Lower leg skin (tissue), 4 donors: ENCODE measurements around the gene SIRT4. TPM values are rescaled to one million over a fixed set of nuclear protein-coding genes. Genes with fewer than 3 reads are reported as not detected.

Experiments used
- DNase-seq, 2 donors: peaks; one replicate each; pipeline ENCODE4 v3.0.0-alpha.2; 2019; ENCODE audit warnings: low spot score in 2 of 2
- H3K4me3 ChIP-seq: fragments of 200-600 bp; sonication (generic); 2 replicates; pipeline ENCODE4 v1.5.1; 2017; ENCODE audit warnings: mild to moderate bottlenecking, low read depth; ENCODE audit not compliant: poor library complexity, severe bottlenecking
- CTCF ChIP-seq, 3 donors: fragments of 450-650 bp; IDR thresholded peaks; one replicate each; pipeline ENCODE4 v1.5.1; 2016; ENCODE audit warnings: antibody characterized with exemption in 3 of 3, mild to moderate bottlenecking in 3 of 3, moderate library complexity in 2 of 3
- POLR2A ChIP-seq, 2 donors: fragments of 450-650 bp; IDR thresholded peaks; one replicate each; pipeline ENCODE4 v1.6.1; 2016 to 2017; ENCODE audit warnings: antibody characterized with exemption in 2 of 2, mild to moderate bottlenecking in 1 of 2, moderate library complexity in 1 of 2
- WGBS, 2 donors: methylation state at CpG; one replicate each; pipeline ENCODE4 v1.1.5; 2018; 5-methylcytosine and 5-hydroxymethylcytosine counted together
- intact Hi-C: fragments of 100-400 bp; cut with DNase I; formaldehyde crosslinking; loops from one replicate; pipeline ENCODE4 v1.15.0; 2023; ENCODE audit warnings: low total_unique reads
- total RNA-seq, 4 donors: library from RNA; depleted of rRNA; stranded (reverse); fragments of >200 nt; gene quantifications; one replicate each; pipeline ENCODE4 v1.1.0, GENCODE V29; 2016

SIRT4 gene
- total RNA-seq, 4 donors from 2014 or later, result 0.49 to 4.1 (median 2.8) TPM

DNA sequence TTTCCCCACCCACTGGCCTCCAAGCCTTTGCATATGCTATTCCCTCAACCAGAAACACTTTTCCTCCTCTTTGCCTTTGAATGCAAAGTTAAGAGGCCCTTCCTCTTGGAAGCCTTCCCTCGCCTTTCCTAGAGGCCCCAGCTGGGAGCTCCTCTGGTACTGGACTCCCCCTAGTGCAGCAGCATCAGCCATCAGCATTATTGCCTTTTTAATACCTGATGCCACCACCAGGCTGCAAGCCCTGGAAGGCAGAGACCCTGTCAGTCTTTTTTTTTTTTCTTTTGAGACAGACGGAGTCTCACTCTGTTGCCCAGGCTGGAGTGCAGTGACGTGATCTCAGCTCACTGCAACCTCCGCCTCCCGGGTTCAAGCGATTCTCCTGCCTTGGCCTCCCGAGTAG lies 44.6 kb downstream of the SIRT4 start:
- H3K4me3 ChIP-seq, result no peak overlapping the region
- no peak for DNase-seq
- TF ChIP-seq CTCF (IDR thresholded peaks at IDR 0.05) (no peak), POLR2A (IDR thresholded peaks at IDR 0.05) (no peak)
- WGBS, 2 donors, result 91% methylated on average over 7 of the region's 7 CpGs
- intact Hi-C loops, result no loop called here

DNA sequence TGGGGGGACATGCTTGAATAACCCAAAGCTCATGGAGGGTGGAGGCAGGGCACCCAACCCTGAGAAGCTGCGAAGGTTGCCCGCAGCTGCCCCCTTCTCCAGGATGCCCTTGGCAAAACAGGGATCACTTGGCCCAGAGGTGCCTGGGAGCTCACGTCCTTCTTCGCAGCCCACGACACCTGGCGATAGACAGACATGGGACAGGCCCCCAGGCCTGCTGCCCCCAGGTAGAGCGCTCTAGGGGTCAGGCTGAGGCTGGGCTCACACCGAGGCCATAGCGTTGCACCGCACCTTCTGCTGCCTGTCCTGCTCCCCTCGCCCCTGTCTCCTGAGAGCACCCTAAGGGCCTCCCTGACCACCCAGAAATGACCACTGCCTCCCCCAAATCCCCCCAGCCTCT lies 45.6 kb downstream of the SIRT4 start:
- TF ChIP-seq POLR2A (IDR thresholded peaks at IDR 0.05), result no peak
- TF ChIP-seq CTCF (IDR thresholded peaks at IDR 0.05), result no peak
- no peak overlapping the region for H3K4me3 ChIP-seq
- no peak for DNase-seq
- 93 to 97% methylated on average over 11 of the region's 11 CpGs for WGBS, 2 donors
- intact Hi-C loops, result no loop called here

DNA sequence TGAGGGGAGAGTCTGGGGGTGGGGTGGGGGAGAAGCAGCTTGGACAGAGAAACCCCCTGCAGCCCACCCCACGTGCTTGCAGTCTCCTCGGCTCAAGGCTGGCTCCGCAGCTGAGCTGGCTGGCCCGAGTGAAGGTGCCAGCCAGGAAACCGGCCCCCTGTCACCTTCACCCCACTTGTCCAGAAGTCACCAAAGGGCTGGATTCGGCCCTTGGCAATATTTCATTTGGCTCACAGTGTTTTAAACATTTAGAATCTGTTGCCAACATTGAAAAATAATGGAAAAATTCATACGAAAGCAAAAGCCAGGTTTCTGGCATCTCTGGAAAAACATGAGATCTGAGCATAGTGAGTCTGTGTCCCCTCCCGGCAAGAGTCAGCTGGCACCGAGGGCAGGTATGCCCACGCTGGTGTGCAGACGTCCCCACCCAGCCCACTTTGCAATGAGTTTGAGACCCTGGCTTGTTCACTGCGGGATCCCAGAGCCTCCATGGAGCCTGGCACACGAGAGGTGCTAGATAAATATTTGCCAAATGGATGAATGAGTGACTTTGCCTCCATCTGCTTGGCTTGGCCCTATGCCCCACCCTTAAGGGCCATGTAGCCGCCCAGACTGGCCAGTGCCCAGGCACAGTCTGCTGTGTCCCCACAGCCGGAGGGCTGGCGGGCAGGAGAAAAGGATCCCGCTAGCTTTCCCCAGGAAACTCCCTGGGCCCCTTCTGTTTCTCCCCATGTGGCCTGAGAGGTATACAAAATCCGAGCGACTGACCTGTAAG lies 48.6 kb downstream of the SIRT4 start:
- no peak for TF ChIP-seq CTCF (IDR thresholded peaks at IDR 0.05)
- TF ChIP-seq POLR2A (IDR thresholded peaks at IDR 0.05), result no peak
- no peak overlapping the region for H3K4me3 ChIP-seq
- 76 to 78% methylated on average over 19 of the region's 19 CpGs for WGBS, 2 donors
- no peak for DNase-seq
- intact Hi-C loops, result no loop called here

GRCh38 chr12:120352117-120352516 lies 50.0 kb downstream of the SIRT4 start:
- TF ChIP-seq POLR2A (IDR thresholded peaks at IDR 0.05), result no peak
- TF ChIP-seq CTCF (IDR thresholded peaks at IDR 0.05), result no peak
- no peak for DNase-seq
- no peak overlapping the region for H3K4me3 ChIP-seq
- intact Hi-C loops, result no loop called here
- WGBS, 2 donors, result 70 to 80% methylated on average over 4 to 5 of the region's 5 CpGs

DNA sequence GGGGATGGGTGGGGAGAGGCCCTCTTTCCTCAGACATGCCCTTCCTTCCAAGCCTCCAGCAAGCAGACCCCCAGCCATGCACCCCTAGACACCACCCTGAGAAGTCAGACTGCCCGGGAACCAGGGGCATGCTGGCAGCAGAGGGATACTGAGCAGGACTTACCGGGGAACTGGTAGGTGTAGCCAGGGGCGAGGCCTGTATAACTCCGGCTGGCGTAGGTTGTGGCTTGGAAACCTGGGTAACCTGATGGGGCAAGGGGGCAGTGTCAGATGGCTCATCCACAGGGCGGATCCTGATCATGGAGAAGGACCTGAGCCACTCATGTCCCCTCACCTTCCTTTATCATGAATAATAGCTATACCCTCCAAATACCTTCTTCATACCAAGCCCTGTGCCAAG lies 51.0 kb downstream of the SIRT4 start:
- no peak for DNase-seq
- 90 to 93% methylated on average over 5 to 6 of the region's 6 CpGs for WGBS, 2 donors
- intact Hi-C loops, result no loop called here
- no peak overlapping the region for H3K4me3 ChIP-seq
- TF ChIP-seq POLR2A (IDR thresholded peaks at IDR 0.05) (no peak), CTCF (IDR thresholded peaks at IDR 0.05) (no peak)
